Peyer's patch (tissue), 4 donors: Measurements from ENCODE around the gene ONECUT3. TPM values are rescaled to one million over a fixed set of nuclear protein-coding genes. Genes with fewer than 3 reads are reported as not detected.
"Not testable (repeated sequence)": the region's sequence is repeated elsewhere in the genome, so short reads cannot be mapped to it uniquely, and the experiment has no call there.

Source experiments
- DNase-seq, 3 donors: peaks; one replicate each; pipeline ENCODE4 v3.0.0-alpha.2; 2017 to 2019
- H3K27ac ChIP-seq, 4 donors: fragments of 200-600 bp; sonication (generic); one replicate each; pipeline ENCODE4 v1.5.1; 2016 to 2019
- H3K27me3 ChIP-seq, 2 donors: fragments of 200-600 bp; sonication (generic); one replicate each; pipeline ENCODE4 v1.5.1; 2019
- H3K36me3 ChIP-seq, 3 donors: fragments of 200-600 bp; sonication (generic); one replicate each; pipeline ENCODE4 v1.5.1; 2016 to 2019
- H3K4me1 ChIP-seq, 4 donors: fragments of 200-600 bp; sonication (generic); one replicate each; pipeline ENCODE4 v1.5.1; 2016 to 2019
- H3K4me3 ChIP-seq, 4 donors: fragments of 200-600 bp; sonication (generic); 1 replicate in 3 of 4; 2 replicates in 1 of 4; pipeline ENCODE4 v1.5.1; 2016 to 2019; ENCODE audit warnings: mild to moderate bottlenecking in 1 of 4
- H3K9me3 ChIP-seq, 4 donors: fragments of 200-600 bp; sonication (generic); one replicate each; pipeline ENCODE4 v1.5.1; 2016 to 2019; ENCODE audit warnings: mild to moderate bottlenecking in 1 of 4
- CTCF ChIP-seq, 6 experiments: fragments of 450-650 bp in 4 of 6; fragments of 200-600 bp in 2 of 6; sonication (generic) in 1 of 6; IDR thresholded peaks; one replicate each; pipeline ENCODE4 v1.5.1; 2017 to 2019; ENCODE audit warnings: antibody characterized with exemption in 6 of 6, mild to moderate bottlenecking in 3 of 6, moderate library complexity in 1 of 6
- POLR2A ChIP-seq, 2 donors: fragments of 450-650 bp; IDR thresholded peaks; one replicate each; pipeline ENCODE4 v1.5.1; 2017; ENCODE audit warnings: antibody characterized with exemption in 2 of 2, mild to moderate bottlenecking in 2 of 2, moderate library complexity in 2 of 2
- total RNA-seq, 4 donors: library from RNA; depleted of rRNA; stranded (reverse); fragments of >200 nt; gene quantifications; one replicate each; pipeline ENCODE4 v1.1.0, GENCODE V29; 2016

ONECUT3 gene
- total RNA-seq, 4 donors from 2014 or later: 0.27 to 0.28 TPM; not detected in 2

DNA sequence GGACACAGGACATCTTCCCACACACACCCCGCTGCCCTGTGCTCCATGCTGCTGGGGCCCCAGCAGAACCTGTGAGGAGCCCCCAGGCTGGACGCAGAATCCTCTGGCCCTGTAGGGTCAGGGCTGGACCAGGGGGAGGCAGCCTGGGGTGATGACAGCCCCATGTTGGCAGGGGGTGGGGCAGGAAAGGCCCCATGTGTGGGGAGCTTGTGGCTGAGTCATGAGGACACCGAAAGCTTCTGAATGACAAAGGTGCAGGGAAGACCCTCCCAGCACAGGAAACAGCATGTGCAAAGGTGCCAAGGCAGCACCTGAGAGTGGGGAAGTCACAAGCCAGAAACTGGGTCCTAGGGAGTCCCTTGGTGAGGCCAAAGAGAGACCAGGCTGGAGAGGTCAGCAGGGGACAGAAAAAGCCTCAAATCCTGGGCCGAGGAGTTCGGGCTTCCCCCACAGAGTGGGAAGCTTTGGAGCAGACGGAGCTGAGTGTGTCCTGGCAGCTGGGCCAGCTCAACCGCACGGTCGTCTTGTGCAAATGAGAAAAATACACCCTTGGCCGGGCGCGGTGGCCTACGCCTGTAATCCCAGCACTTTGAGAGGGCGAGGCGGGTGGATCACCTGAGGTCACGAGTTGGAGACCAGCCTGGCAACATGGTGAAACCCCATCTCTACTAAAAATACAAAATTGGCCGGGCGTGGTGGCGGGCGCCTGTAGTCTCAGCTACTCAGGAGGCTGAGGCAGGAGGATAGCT is 41.3 kb downstream of the ONECUT3 start:
- DNase-seq: no peak
- Histone ChIP-seq H3K27ac (no peak overlapping the region), H3K27me3 (no peaks in the 10 kb centered on the region), H3K9me3 (no peaks in the 10 kb centered on the region), H3K4me3 (no peak overlapping the region), H3K4me1 (peaks cover 0 to 4% (median 0%) of the 10 kb centered on the region in 4 donors), H3K36me3 (no peaks in the 10 kb centered on the region)
- TF ChIP-seq CTCF (IDR thresholded peaks at IDR 0.05) (no peak), POLR2A (IDR thresholded peaks at IDR 0.05) (no peak)

DNA sequence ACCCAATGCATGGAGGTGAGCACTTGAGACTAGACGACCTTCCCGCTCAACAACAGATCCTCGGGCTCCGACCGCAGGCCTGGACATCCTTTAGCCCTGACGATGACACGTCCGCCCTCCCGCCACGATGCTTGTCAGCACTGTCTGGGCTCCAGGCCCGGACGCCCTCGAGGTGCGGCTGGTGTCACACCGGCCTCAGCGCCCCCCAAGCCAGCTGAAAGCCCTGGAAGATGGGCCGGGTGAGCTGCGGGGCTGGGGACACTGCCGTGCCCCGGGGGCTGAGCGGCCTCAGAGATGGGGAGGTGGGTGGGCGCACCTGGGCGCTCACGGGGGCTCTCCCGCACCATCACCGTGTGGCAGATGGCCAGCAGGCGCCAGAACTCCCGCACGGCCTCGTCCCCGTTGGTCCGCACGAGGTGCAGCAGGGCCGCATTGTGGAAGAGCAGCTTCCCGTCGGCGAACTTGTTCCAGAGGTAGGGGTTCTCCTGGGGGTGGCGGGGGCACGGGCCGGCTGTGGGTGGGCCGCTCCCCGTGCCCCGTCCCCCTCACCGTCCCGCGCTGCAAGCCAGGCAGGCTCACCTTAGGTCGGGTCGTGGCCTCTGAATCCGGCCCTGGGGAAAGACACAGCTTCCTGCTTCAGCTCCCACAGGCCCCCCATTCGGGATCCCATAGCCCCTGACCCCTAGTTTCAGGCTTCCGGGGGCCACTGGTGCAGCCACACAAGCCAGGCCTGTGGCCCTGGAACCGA is 43.3 kb downstream of the ONECUT3 start:
- TF ChIP-seq POLR2A (IDR thresholded peaks at IDR 0.05) (no peak), CTCF (IDR thresholded peaks at IDR 0.05) (no peak)
- Histone ChIP-seq H3K27ac (no peak overlapping the region), H3K4me1 (peaks cover 0 to 4% (median 0%) of the 10 kb centered on the region in 4 donors), H3K27me3 (no peaks in the 10 kb centered on the region), H3K9me3 (no peaks in the 10 kb centered on the region), H3K36me3 (no peaks in the 10 kb centered on the region), H3K4me3 (no peak overlapping the region)
- no peak for DNase-seq

- not testable (repeated sequence) for H3K36me3 ChIP-seq, H3K27me3 ChIP-seq, H3K4me3 ChIP-seq, H3K4me1 ChIP-seq, H3K27ac ChIP-seq, DNase-seq, H3K9me3 ChIP-seq
These were observed 44.0 kb downstream of the ONECUT3 start for GRCh38 chr19:1797313-1797712.

DNA sequence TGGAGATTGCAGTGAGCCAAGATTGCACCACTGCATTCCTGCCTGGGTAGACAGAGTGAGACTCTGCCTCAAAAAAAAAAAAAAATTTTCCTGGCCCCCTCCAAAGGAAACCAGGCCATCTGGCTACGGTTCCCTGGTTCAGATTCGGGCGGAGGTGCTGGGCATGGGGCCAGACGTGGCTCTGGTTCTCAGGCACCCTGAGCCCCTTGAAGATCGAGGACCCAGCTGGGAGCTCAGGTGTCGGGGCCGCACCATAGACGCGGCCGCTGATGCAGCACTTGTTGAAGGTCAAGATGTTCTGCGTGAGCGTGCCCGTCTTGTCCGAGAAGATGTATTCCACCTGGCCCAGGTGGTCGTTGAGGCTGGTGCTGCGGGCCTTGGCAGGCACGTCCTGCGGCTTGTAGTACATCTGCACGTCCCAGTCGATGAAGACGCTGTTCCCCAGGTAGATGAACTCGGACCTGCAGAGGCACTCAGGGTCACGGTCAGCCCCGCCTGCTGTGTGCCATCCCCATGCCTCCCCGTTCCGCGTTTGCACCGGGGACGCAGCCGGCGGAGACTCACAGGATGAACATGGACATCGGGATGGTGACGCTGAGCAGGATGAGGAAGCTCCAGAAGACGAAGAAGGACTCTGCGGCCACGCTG is 46.5 kb downstream of the ONECUT3 start:
- H3K9me3 ChIP-seq: no peaks in the 10 kb centered on the region
- H3K27ac ChIP-seq: no peak overlapping the region
- H3K36me3 ChIP-seq: no peaks in the 10 kb centered on the region
- peaks cover 0 to 4% (median 0%) of the 10 kb centered on the region in 4 donors for H3K4me1 ChIP-seq
- no peak overlapping the region for H3K4me3 ChIP-seq
- TF ChIP-seq CTCF (IDR thresholded peaks at IDR 0.05) (no peak), POLR2A (IDR thresholded peaks at IDR 0.05) (no peak)
- DNase-seq: no peak
- no peaks in the 10 kb centered on the region for H3K27me3 ChIP-seq

DNA sequence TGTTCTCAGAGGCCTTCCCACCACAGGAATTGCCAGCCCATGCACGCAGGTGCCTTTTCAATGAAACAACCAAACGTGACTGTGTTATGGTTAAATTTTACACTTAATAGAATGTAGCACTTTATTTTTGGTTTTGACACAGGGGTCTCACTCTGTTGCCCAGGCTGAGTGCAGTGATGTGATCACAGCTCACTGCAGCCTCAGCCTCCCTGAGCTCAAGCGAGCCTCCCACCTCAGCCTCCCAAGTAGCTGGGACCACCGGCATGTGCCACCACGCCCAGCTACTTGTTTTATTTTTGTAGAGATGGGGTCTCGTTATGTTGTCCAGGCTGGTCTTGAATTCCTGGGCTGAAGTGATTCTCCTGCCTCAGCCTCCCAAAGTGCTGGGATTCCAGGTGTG is 51.6 kb downstream of the ONECUT3 start:
- no peaks in the 10 kb centered on the region for H3K36me3 ChIP-seq

More for the DNA sequence above, 51.6 kb downstream of the ONECUT3 start:
- no peak overlapping the region for H3K4me3 ChIP-seq
- no peaks in the 10 kb centered on the region for H3K4me1 ChIP-seq
- H3K27me3 ChIP-seq: no peaks in the 10 kb centered on the region
- no peaks in the 10 kb centered on the region for H3K9me3 ChIP-seq
- TF ChIP-seq POLR2A (IDR thresholded peaks at IDR 0.05): no peak
- no peak for TF ChIP-seq CTCF (IDR thresholded peaks at IDR 0.05)
- no peak overlapping the region for H3K27ac ChIP-seq
- no peak for DNase-seq
